ENCODE measurements around the gene KCNT2.
"Not testable (repeated sequence)": the region's sequence is repeated elsewhere in the genome, so short reads cannot be mapped to it uniquely, and the experiment has no call there.

Gene KCNT2

DNA sequence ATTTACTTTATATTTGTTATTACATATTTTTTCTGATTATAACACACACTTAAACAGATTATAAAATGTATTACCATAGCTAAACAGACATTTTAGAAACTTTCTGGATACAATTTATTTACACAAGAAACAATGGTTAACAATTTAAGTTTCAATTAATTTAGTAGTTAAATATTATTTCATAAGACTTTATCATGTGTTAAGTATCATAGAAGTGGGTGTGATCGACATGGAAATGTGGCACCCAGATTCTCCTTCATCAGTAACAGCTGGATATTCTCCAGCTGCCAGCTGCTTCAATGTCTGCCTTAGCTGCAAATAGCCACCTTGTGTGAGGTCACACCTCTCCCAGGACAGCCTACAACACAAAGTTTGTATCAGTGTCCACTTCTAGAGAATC is 97.8 kb downstream of the KCNT2 start:
- no peak for DNase-seq

DNA sequence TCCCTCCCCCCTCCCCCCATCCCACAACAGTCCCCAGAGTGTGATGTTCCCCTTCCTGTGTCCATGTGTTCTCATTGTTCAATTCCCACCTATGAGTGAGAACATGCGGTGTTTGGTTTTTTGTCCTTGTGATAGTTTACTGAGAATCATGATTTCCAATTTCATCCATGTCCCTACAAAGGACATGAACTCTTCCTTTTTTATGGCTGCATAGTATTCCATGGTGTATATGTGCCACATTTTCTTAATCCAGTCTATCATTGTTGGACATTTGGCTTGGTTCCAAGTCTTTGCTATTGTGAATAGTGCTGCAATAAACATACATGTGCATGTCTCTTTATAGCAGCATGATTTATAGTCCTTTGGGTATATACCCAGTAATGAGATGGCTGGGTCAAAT is 104.0 kb downstream of the KCNT2 start:
- not testable (repeated sequence) for DNase-seq

DNA sequence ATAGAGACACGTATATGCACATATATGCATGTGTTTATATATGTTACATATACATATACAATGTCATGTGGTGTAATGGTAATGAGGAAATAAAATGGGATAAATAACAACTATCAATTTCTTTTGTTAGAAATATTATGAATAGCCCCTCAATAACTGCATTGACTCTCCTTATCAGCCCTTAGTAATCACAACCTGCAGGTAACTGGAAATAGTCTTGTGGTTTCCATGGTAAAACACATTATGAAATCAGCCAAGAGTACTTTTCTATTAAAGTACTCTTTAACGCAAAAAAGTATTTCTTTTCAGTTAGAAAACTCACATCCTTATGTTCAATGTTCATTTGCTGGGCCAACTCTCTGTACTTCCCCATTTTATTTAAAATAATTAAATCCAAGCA is 105.8 kb downstream of the KCNT2 start:
- DNase-seq = no peak

DNA sequence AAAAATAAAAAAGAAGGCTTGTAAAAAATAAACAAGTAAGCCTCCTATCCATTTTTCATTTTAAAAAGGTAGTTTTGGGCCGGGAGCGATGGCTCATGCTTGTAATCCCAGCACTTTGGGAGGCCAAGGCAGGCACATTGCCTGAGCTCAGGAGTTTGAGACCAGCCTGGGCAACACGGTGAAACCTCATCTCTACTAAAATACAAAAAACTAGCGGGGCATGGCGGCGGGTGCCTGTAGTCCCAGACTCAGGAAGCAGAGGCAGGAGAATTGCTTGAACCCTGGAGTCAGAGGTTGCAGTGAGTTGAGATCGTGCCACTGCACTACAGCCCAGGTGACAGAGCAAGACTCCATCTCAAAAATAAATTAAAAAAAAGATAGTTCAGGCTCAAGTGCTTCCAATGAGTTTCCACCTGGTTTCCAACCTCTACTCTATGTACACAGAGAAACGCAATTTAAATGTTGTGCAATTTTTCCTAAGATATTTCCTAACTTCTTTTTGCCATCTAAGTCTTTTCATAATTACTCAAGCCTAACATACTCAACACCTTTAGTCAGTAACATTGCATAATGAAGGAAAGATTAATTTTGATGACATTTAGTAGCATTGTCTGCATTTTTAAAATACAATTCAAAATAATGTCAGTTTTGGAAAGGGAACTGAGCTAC is 106.3 kb downstream of the KCNT2 start:
- no peak for DNase-seq

DNA sequence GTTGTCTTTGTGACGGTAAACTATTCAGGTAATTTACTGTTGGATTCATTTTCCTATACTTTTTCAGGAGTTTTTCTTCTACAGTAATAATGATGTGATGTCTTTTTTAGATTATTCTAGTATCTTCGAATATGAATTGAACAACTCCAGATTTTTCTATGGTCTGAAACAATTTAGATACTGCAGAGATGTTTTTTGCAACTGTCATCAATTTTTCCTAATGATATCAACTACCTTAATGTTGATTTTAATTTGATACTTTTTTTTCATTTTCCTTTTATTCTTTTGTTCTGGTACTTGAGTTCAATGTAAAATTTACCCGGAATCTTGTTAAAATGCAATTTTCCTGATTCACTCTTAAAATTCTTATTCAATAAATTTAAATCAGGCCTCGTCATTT is 110.4 kb downstream of the KCNT2 start:
- DNase-seq = no peak

DNA sequence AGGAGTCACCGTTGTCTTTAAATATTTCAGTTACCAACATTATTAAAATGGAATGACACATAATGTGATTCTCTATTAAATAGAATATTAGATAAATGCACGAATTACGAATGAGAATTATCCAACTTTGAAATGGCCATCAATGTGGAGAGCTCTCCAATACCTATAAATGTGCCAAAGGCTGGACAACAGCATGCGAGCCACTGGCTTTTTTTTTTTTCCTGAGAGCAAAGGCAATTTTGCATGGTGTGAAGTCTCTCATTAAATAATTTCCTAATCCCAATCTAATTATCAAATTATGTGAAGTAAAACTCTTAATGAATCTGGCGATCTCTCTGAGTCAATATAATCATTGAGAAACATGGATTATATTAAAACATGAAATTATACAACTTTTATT is 113.5 kb downstream of the KCNT2 start:
- DNase-seq = no peak

DNA sequence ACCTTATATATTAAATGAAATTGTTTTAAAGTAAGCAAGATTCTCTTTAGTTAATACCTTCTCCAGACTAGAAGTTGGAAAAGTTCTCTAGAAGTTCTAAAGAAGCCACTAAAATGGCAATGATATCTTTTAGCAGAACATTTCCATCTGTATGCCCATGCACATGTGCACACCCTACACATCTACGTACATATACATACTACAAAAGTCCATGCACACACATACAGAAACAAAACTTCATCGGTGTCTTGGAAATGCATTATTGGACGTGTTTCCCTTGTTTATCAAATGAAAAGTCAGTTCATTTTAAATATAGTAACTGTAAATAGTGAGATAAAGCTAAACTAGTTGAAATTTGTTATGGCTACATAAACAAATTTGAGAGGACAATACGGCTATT is 114.4 kb downstream of the KCNT2 start:
- DNase-seq = no peak

DNA sequence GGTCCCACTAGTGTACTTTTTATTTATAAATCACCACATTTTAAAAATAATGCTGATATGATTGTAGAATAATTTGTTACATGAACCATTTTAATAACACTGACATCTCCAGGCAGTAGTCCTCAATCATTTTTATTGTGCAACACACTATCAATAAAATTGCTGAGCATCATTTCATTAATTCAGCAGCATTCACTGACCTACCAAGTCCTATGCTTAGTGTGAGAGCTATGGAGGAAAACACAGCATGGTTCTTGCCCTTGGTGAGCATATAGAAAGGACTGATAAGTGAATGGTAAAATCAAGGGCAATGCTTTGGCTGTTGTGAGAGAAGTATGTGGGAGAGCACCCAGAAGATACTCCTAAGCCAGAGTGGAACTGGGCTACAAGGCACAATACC is 119.7 kb downstream of the KCNT2 start:
- no peak for DNase-seq

DNA sequence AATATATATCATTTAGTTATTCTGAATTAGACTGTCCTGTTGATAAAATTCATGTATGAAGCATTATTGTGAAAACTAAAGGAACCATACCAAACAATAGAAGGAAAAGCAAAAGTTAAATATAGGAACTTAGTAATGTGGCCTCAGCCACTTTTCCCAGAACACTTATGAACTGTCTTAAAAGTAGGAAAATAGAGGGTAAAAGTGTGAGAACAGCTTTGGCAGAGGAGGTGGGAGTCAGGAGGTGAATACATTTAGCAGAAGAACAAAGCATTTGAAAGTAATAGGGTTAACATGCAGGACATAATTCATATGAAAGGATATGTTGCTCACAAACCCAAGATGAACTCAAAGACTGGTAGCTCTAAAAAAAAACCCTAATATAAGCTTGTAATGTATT is 121.9 kb downstream of the KCNT2 start:
- DNase-seq = no peak

DNA sequence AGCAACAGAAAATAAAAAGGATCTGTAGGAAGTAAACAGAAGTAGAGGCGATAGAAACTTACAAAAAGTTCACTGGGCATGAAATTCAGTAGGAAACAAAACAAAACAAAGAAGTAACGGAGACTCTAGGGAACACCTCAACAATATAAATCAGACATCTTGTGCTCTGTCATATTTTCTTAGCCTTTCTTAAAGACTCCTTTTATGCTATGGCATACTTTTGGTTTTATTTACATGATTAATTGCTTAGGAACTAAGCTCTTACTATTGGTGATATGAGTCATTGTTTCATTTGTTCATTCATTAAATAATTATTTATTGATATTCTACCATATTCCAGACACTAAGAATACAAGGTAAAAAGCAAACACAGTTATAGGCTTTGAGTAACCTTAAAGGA is 126.6 kb downstream of the KCNT2 start:
- no peak for DNase-seq

DNA sequence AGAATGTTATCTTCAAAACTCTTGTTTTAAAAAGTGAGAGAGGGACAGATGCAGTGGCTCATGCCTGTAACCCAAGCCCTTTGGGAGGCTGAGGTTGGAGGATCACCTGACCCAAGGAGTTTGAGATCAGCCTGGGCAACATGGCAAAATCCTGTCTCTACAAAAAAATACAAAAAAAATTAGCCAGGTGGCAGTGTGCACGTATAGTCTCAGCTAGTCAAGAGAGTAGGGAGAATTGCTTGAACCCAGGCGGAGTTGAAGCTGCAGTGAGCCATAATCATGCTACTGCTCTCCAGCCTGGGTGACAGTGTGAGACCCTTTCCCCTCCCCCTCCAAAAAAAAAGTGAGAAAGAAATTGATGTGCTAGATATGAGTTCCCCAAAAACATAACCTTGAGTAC is 131.0 kb downstream of the KCNT2 start:
- no peak for DNase-seq

DNA sequence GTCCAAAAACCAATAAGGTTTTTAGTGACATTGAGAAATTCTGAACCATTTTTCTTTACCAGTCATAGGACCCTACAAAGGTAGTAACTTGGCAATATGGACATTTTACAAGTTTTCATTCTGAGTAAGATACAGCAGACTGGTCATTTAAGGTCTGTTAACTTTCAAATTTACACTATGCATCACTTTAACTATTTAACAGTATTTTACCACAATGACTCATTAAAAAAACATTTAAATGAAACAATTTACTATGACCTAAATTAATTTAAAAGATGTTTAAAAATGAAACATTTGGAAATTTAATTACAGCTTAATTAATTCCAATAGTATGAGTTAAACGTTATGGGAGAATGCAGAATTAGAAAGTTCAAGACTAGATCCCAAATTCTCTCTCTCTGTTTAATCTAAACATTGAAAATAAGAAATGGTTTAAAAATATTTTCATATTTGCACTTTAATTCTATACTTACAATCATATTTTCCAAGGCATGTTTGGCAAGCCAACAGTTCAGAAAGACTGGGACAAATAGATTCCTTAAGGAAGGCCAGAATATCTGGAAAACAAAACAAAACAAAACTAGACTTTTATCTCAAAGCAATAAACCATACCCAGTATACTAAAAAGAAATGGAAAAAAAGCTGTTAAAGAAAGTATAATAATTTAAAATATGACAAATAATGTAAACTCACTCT is 140.9 kb downstream of the KCNT2 start:
- DNase-seq = no peak

DNA sequence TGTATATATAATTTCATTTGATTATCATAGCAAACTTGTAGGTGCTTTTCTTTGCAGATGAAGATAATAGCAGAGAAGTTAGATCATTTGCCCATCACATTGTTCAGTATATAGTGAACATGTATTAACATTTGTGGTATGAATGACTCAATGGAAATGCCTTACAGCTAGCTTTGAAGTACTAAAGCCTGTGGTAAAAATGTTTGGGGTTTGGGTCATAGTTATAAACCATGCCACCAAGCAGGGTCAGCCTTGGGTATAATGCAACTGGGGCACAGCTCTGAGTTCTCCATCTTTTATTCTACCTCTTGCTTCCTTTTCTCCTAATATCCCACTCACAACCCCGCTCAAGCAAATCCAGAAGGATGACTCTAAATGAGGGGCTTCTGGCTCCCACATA is 141.6 kb downstream of the KCNT2 start:
- no peak for DNase-seq

DNA sequence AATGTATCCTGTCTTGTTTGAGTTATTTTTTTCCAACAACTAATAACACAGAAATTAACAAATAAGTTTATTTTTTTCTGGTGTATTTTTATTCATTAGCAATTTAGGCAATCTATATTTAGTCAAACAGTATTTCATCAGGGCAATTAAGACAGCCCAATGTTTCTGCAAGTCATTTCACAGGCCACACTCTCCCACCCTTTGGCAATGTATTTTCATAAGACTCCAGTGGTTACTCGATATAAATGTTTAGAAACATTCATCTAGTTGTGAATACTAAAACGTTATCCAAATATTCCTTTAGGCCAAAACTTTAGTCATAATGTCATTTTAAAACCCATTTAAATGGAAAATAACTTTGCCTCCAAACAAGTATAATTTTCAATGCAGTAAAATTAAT is 142.1 kb downstream of the KCNT2 start:
- DNase-seq = no peak

DNA sequence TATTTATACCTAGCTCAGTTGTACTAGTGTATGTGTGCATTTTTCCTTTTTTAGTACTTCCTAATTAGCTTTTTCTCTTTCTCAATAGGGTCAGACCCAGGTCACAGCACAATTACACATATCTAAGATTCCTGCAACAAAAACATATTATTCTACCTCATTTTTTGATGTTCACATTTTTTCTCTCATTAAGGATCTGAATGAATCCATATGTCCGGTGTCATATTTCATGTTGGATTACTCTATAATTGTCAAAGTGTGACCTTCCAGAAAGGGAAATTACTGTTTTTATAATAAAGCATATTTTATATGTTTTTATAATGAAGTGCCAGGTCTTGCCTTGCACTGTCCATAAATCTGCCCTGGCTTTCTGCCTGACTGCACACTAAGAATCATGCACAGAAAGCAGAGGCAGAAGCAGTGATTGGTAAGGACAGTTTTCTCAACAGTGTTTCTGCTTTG is 143.7 kb downstream of the KCNT2 start:
- DNase-seq = no peak

DNA sequence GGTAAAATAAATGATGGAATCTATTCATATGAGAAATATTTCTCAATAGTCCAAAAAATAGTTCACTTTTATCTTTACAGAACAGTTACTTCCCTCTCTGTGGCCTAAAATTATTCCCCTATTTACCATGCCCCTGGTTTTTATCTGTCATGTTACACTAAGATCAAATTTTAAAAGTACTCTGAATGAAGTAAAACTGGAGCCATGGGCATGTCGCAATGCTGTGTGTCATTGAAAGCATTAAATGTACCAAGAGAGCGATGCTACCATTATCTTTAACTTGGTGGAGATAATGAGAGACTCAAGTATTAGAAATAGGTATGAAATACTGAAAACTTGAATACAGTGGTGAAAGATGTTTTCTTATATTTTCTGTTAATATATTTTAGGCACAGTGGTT is 146.2 kb downstream of the KCNT2 start:
- DNase-seq = no peak

DNA sequence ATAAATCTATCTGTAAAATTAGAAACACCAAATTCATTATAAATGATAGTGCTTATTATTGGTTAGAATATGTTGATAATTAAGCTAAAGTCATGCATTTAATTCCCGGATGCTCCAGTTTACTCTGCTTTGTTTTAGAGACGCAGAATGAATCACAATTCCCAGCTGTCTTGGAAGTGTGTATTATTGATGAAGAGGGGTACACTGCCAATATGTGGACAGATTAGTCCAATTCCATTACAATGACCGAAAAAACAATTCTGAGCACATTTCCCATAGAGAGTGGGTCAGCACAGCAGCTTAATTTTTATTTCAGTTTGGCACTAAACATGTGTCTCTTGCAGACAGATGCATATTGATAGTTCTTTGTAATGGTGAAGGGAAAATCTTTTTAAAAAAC is 146.7 kb downstream of the KCNT2 start:
- DNase-seq = no peak

DNA sequence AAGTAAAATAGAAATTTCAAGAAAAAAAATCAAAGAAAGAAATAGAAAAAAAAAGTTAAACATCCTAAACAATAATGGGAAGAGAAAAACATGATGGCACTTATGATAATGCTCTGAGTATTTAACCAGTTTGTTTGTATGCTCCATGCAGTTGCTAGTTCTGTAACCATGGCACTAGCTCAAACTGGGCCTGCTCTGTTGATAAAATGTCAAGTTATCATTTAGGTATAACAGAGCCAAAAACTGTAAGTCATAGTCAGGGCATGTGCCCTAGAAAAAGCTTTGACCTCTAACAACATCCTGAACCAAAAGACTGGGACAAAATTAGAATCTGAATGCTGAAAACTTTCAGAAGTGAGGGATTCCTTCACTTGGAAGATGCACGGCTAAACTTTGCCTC is 148.9 kb downstream of the KCNT2 start:
- DNase-seq = no peak

DNA sequence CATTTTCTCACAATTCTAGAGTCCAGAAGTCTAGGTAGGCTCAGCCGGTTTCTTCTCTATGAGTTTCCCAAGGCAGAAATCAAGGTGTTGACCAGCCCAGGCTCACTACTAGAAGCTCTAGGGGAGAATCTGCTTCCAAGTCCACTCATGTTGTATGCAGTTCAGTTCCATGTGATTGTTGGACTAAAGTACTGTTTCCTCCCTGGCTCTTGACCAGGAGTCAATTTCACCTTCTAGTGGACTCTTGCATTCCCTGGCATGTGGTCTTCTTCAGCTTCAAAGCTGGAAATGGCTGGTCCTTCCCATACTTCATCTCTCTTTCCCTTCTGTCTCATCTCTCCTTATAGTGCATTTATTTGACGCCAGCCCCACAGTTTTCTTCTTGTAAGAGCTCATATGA is 153.4 kb downstream of the KCNT2 start:
- DNase-seq = no peak

DNA sequence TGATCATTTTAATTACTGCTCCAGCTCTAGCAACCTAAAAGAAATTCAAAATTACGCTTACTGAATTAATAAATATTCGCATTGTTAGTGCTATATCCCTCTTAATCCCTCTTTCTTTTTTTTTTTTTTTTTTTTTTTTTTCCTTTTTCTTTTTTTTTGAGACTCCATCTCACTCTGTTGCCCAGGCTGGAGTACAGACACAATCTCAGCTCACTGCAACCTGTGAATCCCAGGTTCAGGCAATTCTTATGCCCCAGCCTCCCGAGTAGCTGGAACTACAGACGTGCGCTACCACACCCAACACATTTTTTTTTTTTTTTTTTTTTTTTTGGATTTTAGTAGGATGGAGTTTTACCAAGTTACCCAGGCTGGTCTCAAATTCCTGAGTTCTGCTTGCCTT is 157.1 kb downstream of the KCNT2 start:
- DNase-seq = no peak

DNA sequence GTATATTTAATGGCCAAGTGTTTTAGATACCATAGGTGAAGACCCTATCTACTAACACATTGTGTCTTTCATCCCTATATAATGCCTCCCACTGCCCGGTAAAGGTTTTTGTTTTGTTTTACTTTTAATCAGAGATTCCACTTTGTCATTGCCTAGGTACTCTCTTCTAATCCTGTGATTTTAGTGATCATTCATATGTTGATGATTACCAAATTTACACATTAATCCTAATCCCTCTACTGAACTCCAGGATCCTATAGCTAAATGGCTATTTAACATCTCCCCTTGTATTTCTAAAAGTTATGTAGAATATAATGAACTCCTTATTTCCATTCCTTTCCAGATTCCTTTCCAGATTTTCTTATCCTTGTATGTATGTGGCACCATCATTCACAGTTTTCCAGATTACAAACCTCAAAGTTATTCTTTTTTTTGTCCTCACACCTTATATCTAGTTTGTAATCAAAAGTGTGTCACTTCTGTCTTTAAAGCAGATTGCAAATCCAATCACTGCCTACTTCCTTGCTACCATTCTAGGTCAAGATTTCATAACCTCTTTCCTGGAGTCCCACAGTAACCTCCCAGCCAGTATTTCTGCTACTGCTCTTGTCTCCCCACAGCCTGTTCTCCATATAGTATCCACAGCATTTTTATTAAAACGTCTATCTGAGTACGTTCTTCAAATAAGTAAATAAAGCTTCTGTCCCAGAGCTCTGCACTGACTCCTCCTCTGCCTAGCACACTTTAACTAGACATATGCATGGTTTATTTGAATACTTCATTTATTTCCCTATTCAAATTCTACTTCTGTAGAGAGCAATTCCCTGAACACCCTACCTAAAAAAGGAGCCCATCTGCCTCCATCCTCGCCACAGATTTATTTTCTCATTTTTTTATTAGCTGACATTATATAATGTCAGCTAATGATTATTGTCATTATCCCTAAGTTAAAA is 157.8 kb downstream of the KCNT2 start:
- DNase-seq = no peak

DNA sequence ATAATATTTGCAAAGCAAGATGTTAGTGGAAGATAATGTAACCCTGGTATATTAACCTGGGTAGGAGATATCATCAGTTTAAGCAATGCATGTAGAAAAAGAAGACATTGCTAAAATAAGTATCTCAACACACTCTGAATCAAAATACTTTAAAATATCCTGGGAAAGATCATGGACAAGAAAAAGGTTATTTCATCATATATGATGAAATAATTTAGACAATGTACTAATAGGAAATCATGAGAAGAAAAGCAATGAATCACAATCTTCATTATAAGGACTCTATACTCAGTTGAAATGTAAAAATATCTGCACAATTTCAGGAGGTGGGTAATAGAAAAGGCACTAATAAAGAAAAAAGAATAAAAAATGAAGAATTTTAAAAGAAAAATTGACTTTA is 158.8 kb downstream of the KCNT2 start:
- DNase-seq = no peak

DNA sequence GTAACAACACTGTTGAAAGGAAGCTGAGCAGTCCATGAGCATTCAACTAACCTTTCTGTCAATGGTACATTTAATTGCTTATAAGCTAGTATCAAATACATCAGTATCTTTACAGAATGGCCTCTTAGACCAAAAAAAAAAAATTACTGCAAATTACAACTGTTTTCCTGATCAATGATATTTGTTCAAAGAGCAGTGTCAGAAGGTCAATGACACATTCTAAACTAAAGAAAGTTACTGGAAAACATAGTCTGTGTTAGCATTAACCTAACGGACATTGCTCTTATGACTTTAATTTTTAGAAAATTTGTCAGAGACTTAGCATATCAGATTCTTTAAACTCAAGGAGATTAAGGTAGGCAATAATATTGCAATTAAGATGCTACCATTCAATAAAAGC is 162.5 kb downstream of the KCNT2 start:
- DNase-seq = no peak

DNA sequence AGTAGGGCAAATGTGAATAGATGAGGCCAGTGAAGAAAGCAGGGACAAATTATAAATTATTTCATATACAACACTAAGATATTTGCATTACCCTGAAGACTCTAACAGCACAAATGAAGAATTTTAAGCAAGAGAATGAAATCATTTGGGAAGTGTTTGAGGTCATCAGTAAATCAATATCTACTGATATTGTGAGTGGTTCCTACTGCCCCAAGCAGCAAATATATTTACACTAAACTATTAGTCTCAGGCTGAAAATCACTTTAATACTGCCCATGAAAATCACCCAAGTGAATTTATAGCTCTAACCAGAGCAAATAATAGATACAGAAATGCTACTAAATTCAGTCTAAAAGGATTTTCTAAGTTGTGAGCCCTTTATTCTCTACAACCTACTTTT is 163.6 kb downstream of the KCNT2 start:
- no peak for DNase-seq
